Measurements from ENCODE around the gene HLA-DMB. TPM values are rescaled to one million over a fixed set of nuclear protein-coding genes. Genes with fewer than 3 reads are reported as not detected.

Gene HLA-DMB
- total RNA-seq, 6 donors from 2014 or later: 35.6 to 233 (median 80.6) TPM

DNA sequence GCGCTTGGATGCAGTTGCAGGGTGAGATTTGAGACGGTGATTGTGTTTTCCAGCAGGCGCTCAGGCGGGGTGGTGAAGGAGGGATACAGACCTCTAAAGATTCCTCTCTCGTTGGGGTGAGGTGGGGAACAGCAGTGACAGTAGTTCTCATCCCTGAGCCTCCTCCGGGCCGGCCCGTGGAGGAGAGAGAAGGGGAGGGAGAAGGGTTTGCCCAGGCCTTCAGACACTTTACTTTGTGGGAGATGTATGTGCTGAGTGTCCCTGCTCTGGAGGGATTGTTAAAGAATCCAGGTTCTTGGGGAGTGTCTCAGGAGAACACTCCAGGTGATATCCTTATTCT, 45.9 kb downstream of the HLA-DMB start:
- WGBS, 2 donors: 0% methylated on average over 8 of the region's 8 CpGs
- peaks cover 9 to 31% (median 12%) of the 10 kb centered on the region in 4 donors for H3K4me1 ChIP-seq
- H3K36me3 ChIP-seq: no peaks in the 10 kb centered on the region
- TF ChIP-seq, protein P1, sequence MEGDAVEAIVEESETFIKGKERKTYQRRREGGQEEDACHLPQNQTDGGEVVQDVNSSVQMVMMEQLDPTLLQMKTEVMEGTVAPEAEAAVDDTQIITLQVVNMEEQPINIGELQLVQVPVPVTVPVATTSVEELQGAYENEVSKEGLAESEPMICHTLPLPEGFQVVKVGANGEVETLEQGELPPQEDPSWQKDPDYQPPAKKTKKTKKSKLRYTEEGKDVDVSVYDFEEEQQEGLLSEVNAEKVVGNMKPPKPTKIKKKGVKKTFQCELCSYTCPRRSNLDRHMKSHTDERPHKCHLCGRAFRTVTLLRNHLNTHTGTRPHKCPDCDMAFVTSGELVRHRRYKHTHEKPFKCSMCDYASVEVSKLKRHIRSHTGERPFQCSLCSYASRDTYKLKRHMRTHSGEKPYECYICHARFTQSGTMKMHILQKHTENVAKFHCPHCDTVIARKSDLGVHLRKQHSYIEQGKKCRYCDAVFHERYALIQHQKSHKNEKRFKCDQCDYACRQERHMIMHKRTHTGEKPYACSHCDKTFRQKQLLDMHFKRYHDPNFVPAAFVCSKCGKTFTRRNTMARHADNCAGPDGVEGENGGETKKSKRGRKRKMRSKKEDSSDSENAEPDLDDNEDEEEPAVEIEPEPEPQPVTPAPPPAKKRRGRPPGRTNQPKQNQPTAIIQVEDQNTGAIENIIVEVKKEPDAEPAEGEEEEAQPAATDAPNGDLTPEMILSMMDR (IDR thresholded peaks at IDR 0.05): no peak
- TF ChIP-seq EP300 (IDR thresholded peaks at IDR 0.05) (no peak), POLR2A (IDR thresholded peaks at IDR 0.05) (no peak), POLR2AphosphoS5 (IDR thresholded peaks at IDR 0.05) (no peak)
- peak overlapping the region; percentile 93 to 98 (median 95) for H3K27ac ChIP-seq
- H3K4me3 ChIP-seq: peak overlapping the region; percentile 65 to 82 (median 72)
- ATAC-seq (ENCODE audit: low FRiP score in 2 of 2) (peak; percentile 22 to 42), DNase-seq (no peak)
- no peaks in the 10 kb centered on the region for H3K27me3 ChIP-seq
- no peaks in the 10 kb centered on the region for H3K9me3 ChIP-seq

GRCh38 chr6:32894085-32895005, 46.5 kb downstream of the HLA-DMB start:
- Histone ChIP-seq H3K4me3 (peak overlapping the region; percentile 65 to 82 (median 72)), H3K27me3 (no peaks in the 10 kb centered on the region), H3K9me3 (no peaks in the 10 kb centered on the region), H3K4me1 (peaks cover 9 to 31% (median 12%) of the 10 kb centered on the region in 4 donors), H3K27ac (peak overlapping the region; percentile 93 to 98 (median 95)), H3K36me3 (no peaks in the 10 kb centered on the region)
- WGBS, 2 donors: 0 to 1% methylated on average over 22 to 39 of the region's 61 CpGs
- ATAC-seq (ENCODE audit: low FRiP score in 2 of 2) (peak; percentile 99 to 100), DNase-seq (peak; percentile 94 to 96)
- TF ChIP-seq POLR2AphosphoS5 (IDR thresholded peaks at IDR 0.05): peak in 1 of 2 donors; percentile 86
- TF ChIP-seq, protein P1 (IDR thresholded peaks at IDR 0.05): no peak
- peak in 3 of 4 donors; percentile 50 to 86 (median 86) for TF ChIP-seq POLR2A (IDR thresholded peaks at IDR 0.05)
- peak in 1 of 4 donors; percentile 4 for TF ChIP-seq EP300 (IDR thresholded peaks at IDR 0.05)

DNA sequence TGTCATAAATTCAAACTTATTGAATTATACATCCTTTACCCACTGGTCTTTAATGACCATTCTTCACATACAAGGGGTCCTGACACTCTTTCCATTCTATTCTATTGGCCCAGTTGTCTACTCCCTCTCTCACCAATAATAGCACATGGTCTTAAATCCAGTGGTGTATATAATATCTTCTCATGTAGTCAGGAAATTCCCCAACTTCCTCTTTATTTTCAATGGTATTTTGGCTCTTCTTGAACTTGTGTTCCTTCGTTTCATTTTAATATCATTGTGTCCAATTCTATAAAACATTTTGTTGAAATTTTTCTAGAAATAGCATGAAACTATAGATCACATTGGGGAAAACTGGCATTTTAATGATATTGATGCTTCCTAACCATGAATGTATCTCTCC, 50.0 kb downstream of the HLA-DMB start:
- Histone ChIP-seq H3K27me3 (no peaks in the 10 kb centered on the region), H3K27ac (no peak overlapping the region), H3K4me1 (peaks cover 6 to 13% (median 10%) of the 10 kb centered on the region in 4 donors), H3K36me3 (no peaks in the 10 kb centered on the region), H3K9me3 (no peaks in the 10 kb centered on the region), H3K4me3 (no peak overlapping the region)
- TF ChIP-seq POLR2A (IDR thresholded peaks at IDR 0.05): no peak
- no peak for TF ChIP-seq EP300 (IDR thresholded peaks at IDR 0.05)
- no peak for TF ChIP-seq POLR2AphosphoS5 (IDR thresholded peaks at IDR 0.05)
- TF ChIP-seq, protein P1 (IDR thresholded peaks at IDR 0.05): no peak
- no peak for DNase-seq
- no peak for ATAC-seq (ENCODE audit: low FRiP score in 2 of 2)
- 21 to 24% methylated on average over 1 of the region's 1 CpG for WGBS, 2 donors

- Histone ChIP-seq H3K36me3 (no peaks in the 10 kb centered on the region), H3K27ac (no peak overlapping the region), H3K4me1 (peaks cover 0 to 6% (median 2%) of the 10 kb centered on the region in 4 donors), H3K27me3 (no peaks in the 10 kb centered on the region), H3K9me3 (no peaks in the 10 kb centered on the region), H3K4me3 (no peak overlapping the region)
- ATAC-seq (ENCODE audit: low FRiP score in 2 of 2) (no peak), DNase-seq (no peak)
- 21 to 36% methylated on average over 1 of the region's 1 CpG for WGBS, 2 donors
- TF ChIP-seq EP300 (IDR thresholded peaks at IDR 0.05) (no peak), POLR2A (IDR thresholded peaks at IDR 0.05) (no peak), POLR2AphosphoS5 (IDR thresholded peaks at IDR 0.05) (no peak)
- TF ChIP-seq, protein P1 (IDR thresholded peaks at IDR 0.05): no peak
Measured at GRCh38 chr6:32889533-32889932, 51.3 kb downstream of the HLA-DMB start.
